Hepatocyte (in vitro differentiated cells): Measurements from ENCODE around the gene HM13.

ENCODE experiments used
- CTCF ChIP-seq: fragments of 200-600 bp; sonication (generic); IDR thresholded peaks from 2 replicates; pipeline ENCODE4 v1.5.1; 2016; ENCODE audit warnings: antibody characterized with exemption, mild to moderate bottlenecking; ENCODE audit not compliant: poor library complexity
- EZH2phosphoT487 ChIP-seq: fragments of 200-600 bp; sonication (generic); IDR thresholded peaks from one replicate; pipeline ENCODE4 v1.6.1; 2018; ENCODE audit warnings: antibody characterized with exemption, mild to moderate bottlenecking, low read depth, moderate library complexity; ENCODE audit not compliant: unreplicated experiment, severe bottlenecking

DNA sequence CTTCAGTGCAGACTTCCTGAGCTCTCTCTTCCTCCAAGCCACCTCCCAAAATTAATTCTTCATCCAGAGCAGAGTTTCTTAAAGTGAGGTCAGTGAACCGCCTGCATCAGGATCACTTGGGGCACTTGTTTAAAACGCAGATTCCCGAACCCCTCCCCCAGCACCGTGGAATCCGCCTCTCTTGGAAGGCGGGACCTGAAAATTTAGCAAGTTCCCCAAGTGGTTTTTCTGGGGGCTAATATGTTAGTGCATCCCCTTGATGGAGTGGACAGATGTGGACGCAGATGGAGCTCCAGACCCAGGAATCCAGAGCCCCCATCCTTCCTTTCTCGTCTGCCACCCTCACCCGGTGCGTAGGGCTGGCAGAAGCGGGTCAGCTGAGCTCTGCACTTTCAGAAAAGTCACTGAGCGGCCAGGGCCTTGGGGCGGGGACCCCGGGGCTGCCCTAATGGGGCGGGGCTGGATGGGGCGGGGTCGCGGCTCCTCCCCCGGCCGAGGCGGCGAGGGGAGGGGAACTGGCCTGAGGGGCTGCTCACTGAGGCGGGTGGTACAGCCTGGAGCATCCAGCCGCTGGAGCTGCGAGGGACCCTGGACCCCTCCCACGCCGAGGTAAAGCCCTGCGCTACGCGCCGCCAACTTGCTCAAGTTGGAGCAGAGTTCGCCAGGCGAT, 39.3 kb upstream of the HM13 start, which contains the start of the genes DEFB124 and REM1:
- no peak for TF ChIP-seq EZH2phosphoT487
- TF ChIP-seq CTCF = no peak
